Suppressor macrophage (primary cell): ENCODE measurements around the gene TEX22.

Experiments used
- DNase-seq, 4 experiments: peaks; one replicate each; pipeline ENCODE4 v3.0.0-alpha.2; 2020 to 2022

The TEX22 gene

GRCh38 chr14:105408592-105408991 is 10.3 kb downstream of the TEX22 start:
- DNase-seq = no peak

GRCh38 chr14:105409364-105409763 is 11.0 kb downstream of the TEX22 start:
- peak; percentile 15 to 55 (median 50) for DNase-seq

- DNase-seq = no peak
Measured at GRCh38 chr14:105410642-105411016, 12.3 kb downstream of the TEX22 start.

- peak; percentile 48 to 85 (median 68) for DNase-seq
Measured at GRCh38 chr14:105411017-105411941, 12.9 kb downstream of the TEX22 start.

- no peak for DNase-seq
Measured at GRCh38 chr14:105411985-105412770, 13.8 kb downstream of the TEX22 start.

GRCh38 chr14:105412771-105413543 is 14.6 kb downstream of the TEX22 start:
- no peak for DNase-seq

GRCh38 chr14:105413544-105413886 is 15.2 kb downstream of the TEX22 start:
- no peak for DNase-seq

- peak; percentile 69 to 87 (median 78) for DNase-seq
Measured at GRCh38 chr14:105414456-105415371, 16.4 kb downstream of the TEX22 start.

GRCh38 chr14:105415481-105416428 is 17.4 kb downstream of the TEX22 start:
- no peak for DNase-seq

- no peak for DNase-seq
Measured at GRCh38 chr14:105416671-105417070, 18.3 kb downstream of the TEX22 start.

- no peak for DNase-seq
Measured at GRCh38 chr14:105417690-105418121, 19.4 kb downstream of the TEX22 start.

GRCh38 chr14:105418269-105419194 is 20.2 kb downstream of the TEX22 start:
- no peak for DNase-seq

- peak; percentile 40 to 86 (median 72) for DNase-seq
Measured at GRCh38 chr14:105419195-105420091, 21.1 kb downstream of the TEX22 start, which contains the start of gene MTA1. MTA1 (plus strand) TSS chr14:105419827; CDS start chr14:105420036, 209 bp downstream.

- no peak for DNase-seq
Measured at GRCh38 chr14:105420101-105420973, 22.0 kb downstream of the TEX22 start.

GRCh38 chr14:105420974-105421674 is 22.8 kb downstream of the TEX22 start:
- DNase-seq = no peak
